GM18517 (cell line): ENCODE results near the gene PSG1.
"Not testable (repeated sequence)": the region's sequence is repeated elsewhere in the genome, so short reads cannot be mapped to it uniquely, and the experiment has no call there.

Source experiments
- ATAC-seq: cut with Tn5 transposase; IDR thresholded peaks from one replicate; pipeline ENCODE4 v1.9.1; 2021; ENCODE audit warnings: mild to moderate bottlenecking, moderate library complexity; ENCODE audit not compliant: unreplicated experiment

Gene PSG1

GRCh38 chr19:42882010-42882409 is 2.5 kb upstream of the PSG1 start:
- not testable (repeated sequence) for ATAC-seq

DNA sequence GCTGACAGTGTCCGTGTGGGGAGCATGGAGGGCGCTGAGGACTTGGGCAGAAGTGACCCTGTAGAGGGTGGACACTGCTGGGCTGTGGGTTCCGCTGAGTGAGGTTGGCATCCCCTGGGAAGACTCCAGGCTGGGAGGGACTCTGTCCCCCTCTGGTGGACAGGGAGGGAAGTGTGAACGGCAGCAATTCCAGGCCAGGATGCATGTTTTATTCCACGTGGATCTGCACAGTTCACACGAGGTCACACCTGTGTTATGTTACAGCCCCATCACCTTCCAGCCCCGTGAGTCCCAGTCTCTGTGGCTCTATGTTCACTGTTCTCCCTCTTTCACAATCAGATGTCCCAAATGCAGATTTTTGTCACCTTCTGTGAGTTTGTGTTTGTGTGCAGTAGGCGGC is 1.8 kb upstream of the PSG1 start:
- ATAC-seq, result not testable (repeated sequence)

DNA sequence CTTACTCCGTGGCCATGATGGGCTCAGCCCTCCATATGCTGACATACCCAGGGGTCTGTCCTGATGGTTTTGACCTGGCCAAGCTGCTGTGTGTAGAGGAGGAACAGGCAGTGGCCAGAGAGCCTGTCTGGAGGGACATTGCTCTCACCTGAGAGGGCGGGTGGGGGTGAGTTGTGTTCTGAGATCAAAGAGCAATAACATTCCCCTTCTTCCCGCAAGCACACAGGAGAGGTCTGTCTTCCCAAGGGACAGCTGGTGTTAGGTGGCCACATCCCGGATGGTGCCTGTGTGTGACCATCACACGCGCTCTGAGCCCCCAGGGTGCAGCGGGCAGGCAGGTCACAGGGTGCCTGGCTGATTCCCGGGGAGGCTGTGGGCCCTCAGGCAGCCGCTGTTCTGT is 1.1 kb upstream of the PSG1 start:
- ATAC-seq, result not testable (repeated sequence)

GRCh38 chr19:42876596-42876995 is 2.9 kb downstream of the PSG1 start:
- not testable (repeated sequence) for ATAC-seq

- ATAC-seq, result not testable (repeated sequence)
Observed at GRCh38 chr19:42875881-42876280, 3.6 kb downstream of the PSG1 start.

- ATAC-seq, result not testable (repeated sequence)
Observed at GRCh38 chr19:42874901-42875813, 4.4 kb downstream of the PSG1 start.

GRCh38 chr19:42874136-42874535 is 5.4 kb downstream of the PSG1 start:
- ATAC-seq, result not testable (repeated sequence)

- no peak for ATAC-seq
Observed at GRCh38 chr19:42872608-42873007, 6.9 kb downstream of the PSG1 start.

DNA sequence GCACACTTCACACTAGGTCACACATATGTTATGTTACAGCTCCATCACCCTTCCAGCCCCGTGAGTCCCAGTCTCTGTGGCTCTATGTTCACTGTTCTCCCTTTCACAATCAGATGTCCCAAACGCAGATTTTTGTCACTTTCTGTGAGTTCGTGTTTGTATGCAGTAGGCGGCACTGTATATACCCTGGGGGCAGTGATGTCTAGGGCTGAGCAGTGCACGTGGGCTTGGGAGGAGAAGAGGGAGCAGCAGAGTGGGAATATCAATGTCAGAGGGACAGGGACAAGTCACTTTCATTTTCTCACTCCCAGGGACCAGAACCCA is 22.0 kb downstream of the PSG1 start:
- ATAC-seq, result no peak

GRCh38 chr19:42856866-42857543 is 22.5 kb downstream of the PSG1 start:
- ATAC-seq, result not testable (repeated sequence)

- ATAC-seq, result not testable (repeated sequence)
Observed at GRCh38 chr19:42854745-42855144, 24.8 kb downstream of the PSG1 start.

- not testable (repeated sequence) for ATAC-seq
Observed at GRCh38 chr19:42853231-42853630, 26.3 kb downstream of the PSG1 start.

DNA sequence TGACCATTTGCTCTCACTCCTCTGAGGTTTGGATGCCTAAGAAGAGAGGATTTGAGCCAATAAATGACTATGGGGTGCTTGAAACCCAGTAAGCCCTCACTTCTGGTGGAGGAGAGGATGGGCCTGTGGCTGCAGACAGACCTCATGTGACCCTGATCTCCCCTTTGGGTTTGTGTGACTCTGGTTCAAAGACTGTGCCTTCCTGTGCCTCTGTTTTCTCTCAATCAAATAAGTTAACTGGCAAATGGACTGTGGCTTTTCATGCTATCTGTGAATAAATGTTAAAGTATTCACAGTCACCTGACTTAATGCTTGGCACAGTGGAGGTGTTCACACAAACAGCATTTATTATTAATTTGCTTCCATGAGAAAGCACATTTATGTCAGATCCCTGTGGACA is 26.7 kb downstream of the PSG1 start:
- ATAC-seq, result not testable (repeated sequence)

DNA sequence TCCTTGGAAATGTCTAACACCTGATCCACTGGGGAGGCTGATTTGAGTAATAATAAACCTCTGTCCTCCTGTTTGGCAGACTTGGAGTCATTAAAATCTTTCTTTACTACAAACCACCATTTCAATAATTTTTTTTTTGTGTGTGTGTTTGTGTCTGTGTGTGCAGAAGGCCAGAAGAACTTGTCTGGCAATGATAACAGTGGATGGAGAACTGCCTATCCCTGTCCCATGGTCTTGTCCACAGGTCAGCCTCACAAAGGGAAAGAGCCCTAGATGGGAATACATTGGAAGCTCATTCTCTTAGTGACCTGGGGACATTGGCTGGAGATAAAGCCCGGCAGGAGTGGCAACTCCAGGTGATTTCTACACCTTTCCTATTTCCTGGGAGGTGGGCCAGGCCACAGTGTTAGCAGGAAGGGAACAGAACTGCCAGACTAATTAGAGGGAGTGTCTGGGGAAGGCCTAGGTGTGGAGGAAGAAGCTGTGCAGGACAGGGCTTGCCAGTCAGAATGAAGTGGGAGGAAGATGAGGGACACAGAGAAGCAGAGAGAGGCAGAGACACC is 27.7 kb downstream of the PSG1 start:
- ATAC-seq, result not testable (repeated sequence)

DNA sequence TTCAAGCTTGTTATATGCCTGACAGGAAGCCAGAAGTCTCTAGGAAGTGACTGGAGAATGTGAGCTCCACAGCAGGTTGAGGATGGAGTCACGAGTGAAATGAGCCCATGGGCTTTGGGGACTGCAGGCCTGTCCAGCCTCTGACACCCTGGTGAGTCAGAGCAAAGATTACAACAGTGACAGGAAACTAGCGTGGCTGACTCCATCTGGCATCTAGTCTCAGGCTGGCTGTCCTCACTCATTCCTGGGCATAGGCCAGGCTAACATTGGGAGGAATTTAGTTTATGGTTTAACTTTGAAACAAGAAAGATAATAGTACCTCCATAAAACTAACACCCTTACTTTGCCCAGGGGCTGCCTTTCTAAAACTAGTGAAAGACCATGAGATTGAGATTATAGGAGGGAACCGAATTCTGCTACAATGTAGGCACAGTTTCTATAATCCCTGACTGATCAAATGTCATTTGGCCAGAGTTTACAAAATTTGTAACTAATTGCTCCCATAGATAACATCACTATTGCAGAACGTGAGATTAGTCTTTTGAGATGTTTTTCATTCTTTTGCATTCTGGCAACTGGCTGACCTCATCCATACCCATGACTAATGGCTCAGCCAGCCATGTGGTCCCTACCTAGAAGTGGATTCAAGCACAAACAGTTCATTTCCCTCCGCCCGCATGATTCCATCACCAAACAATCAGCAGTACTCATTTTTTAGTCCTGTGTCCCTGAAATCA is 28.4 kb downstream of the PSG1 start:
- ATAC-seq, result no peak

GRCh38 chr19:42846597-42846996 is 32.9 kb downstream of the PSG1 start:
- ATAC-seq, result no peak

- not testable (repeated sequence) for ATAC-seq
Observed at GRCh38 chr19:42843631-42844030, 35.9 kb downstream of the PSG1 start.

- ATAC-seq, result not testable (repeated sequence)
Observed at GRCh38 chr19:42832746-42833442, 46.6 kb downstream of the PSG1 start.

DNA sequence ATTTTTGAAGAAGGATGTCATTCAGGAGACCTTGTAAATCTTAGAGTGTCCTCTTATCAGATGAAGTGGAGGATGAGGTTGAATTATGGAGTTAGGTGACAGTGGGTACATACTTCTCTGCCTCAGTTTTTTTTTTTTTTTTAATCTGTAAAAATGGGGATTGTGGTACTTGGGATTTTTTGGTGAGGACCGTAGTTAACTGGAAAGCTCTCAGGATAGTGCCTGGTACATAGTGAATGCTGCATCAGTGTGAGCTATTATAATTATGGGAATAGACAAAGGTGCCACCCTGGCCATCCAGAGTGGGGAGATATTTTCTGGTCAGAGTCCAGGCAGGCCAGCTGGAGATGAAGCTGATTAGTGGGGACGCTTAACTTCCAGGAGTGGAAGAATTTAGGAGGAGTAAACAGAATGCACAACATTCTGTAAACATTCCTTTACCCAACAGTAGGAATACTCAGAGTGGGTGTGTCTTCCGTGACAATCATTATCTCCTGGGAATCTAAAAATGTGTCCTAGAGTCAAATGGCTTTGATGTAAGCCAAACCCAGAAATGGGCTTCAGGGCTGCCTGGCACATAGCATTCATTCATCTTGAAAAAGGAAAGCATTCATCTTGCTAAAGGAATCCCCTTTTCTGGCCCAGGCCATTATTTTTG is 47.4 kb downstream of the PSG1 start:
- not testable (repeated sequence) for ATAC-seq
